Nephron (organoid): ENCODE data around the gene SOHLH1.

Source experiments
- H3K27ac Mint-ChIP-seq, 3 experiments: 2 replicates each; pipeline ENCODE4 v1.8.0; 2020; ENCODE audit warnings: mixed read lengths in 3 of 3, mild to moderate bottlenecking in 2 of 3, moderate library complexity in 1 of 3
- H3K27me3 Mint-ChIP-seq: 2 replicates; pipeline ENCODE4 v1.8.0; 2021; ENCODE audit warnings: low read depth, mild to moderate bottlenecking, moderate library complexity, mixed read lengths
- H3K36me3 Mint-ChIP-seq: 2 replicates; pipeline ENCODE4 v1.8.0; 2020; ENCODE audit warnings: low read depth, mixed read lengths
- H3K4me1 Mint-ChIP-seq: 2 replicates; pipeline ENCODE4 v1.8.0; 2020; ENCODE audit warnings: mixed read lengths
- H3K4me3 Mint-ChIP-seq, 3 experiments: 2 replicates each; pipeline ENCODE4 v1.8.0; 2020; ENCODE audit warnings: mild to moderate bottlenecking in 3 of 3, mixed read lengths in 3 of 3, moderate library complexity in 2 of 3
- H3K9me3 Mint-ChIP-seq: 2 replicates; pipeline ENCODE4 v1.8.0; 2020; ENCODE audit warnings: mixed read lengths
- CTCF ChIP-seq, 3 experiments: fragments of 200-600 bp; sonication (generic); IDR thresholded peaks; one replicate each; pipeline ENCODE4 v1.5.0; 2021; ENCODE audit warnings: antibody characterized with exemption in 3 of 3; ENCODE audit not compliant: unreplicated experiment in 3 of 3

SOHLH1 gene

GRCh38 chr9:135726138-135726853 is 27.0 kb upstream of the SOHLH1 start:
- Mint-ChIP-seq H3K4me1 (no peaks in the 10 kb centered on the region), H3K27me3 (peaks cover 16% of the 10 kb centered on the region), H3K27ac (no peak overlapping the region), H3K36me3 (no peaks in the 10 kb centered on the region), H3K4me3 (no peak overlapping the region), H3K9me3 (peaks cover 10% of the 10 kb centered on the region)
- TF ChIP-seq CTCF (IDR thresholded peaks at IDR 0.05; ENCODE audit: unreplicated experiment in 3 of 3), result no peak

GRCh38 chr9:135724186-135724787 is 25.0 kb upstream of the SOHLH1 start:
- Mint-ChIP-seq H3K9me3 (no peaks in the 10 kb centered on the region), H3K4me1 (no peaks in the 10 kb centered on the region), H3K4me3 (no peak overlapping the region), H3K27ac (no peak overlapping the region), H3K36me3 (no peaks in the 10 kb centered on the region), H3K27me3 (peaks cover 11% of the 10 kb centered on the region)
- TF ChIP-seq CTCF (IDR thresholded peaks at IDR 0.05; ENCODE audit: unreplicated experiment in 3 of 3), result no peak

GRCh38 chr9:135722365-135722764 is 23.1 kb upstream of the SOHLH1 start:
- H3K4me1 Mint-ChIP-seq, result no peaks in the 10 kb centered on the region
- H3K27me3 Mint-ChIP-seq, result peaks cover 17% of the 10 kb centered on the region
- TF ChIP-seq CTCF (IDR thresholded peaks at IDR 0.05; ENCODE audit: unreplicated experiment in 3 of 3), result no peak
- H3K36me3 Mint-ChIP-seq, result no peaks in the 10 kb centered on the region
- no peak overlapping the region for H3K4me3 Mint-ChIP-seq
- H3K9me3 Mint-ChIP-seq, result no peaks in the 10 kb centered on the region
- no peak overlapping the region for H3K27ac Mint-ChIP-seq

- Mint-ChIP-seq H3K27ac (no peak overlapping the region), H3K27me3 (peaks cover 38% of the 10 kb centered on the region), H3K4me1 (no peaks in the 10 kb centered on the region), H3K36me3 (no peaks in the 10 kb centered on the region), H3K9me3 (no peaks in the 10 kb centered on the region), H3K4me3 (no peak overlapping the region)
- TF ChIP-seq CTCF (IDR thresholded peaks at IDR 0.05; ENCODE audit: unreplicated experiment in 3 of 3), result no peak
Observed at GRCh38 chr9:135719472-135719871, 20.2 kb upstream of the SOHLH1 start.

- H3K4me3 Mint-ChIP-seq, result no peak overlapping the region
- H3K27ac Mint-ChIP-seq, result no peak overlapping the region
Observed at GRCh38 chr9:135718616-135719015, 19.3 kb upstream of the SOHLH1 start.

More at GRCh38 chr9:135718616-135719015, 19.3 kb upstream of the SOHLH1 start:
- no peaks in the 10 kb centered on the region for H3K36me3 Mint-ChIP-seq
- no peaks in the 10 kb centered on the region for H3K4me1 Mint-ChIP-seq
- no peak for TF ChIP-seq CTCF (IDR thresholded peaks at IDR 0.05; ENCODE audit: unreplicated experiment in 3 of 3)
- peaks cover 42% of the 10 kb centered on the region for H3K27me3 Mint-ChIP-seq
- no peaks in the 10 kb centered on the region for H3K9me3 Mint-ChIP-seq
